Head of caudate nucleus (tissue), 42 donors: ENCODE results near the gene PRR14L.
"Not testable (repeated sequence)": the region's sequence is repeated elsewhere in the genome, so short reads cannot be mapped to it uniquely, and the experiment has no call there.

Source experiments
- DNase-seq, 42 donors: peaks; one replicate each; pipeline versions ENCODE4 v3.0.0 to v3.0.0-alpha.2; 2020 to 2021; ENCODE audit warnings: mixed read lengths in 7 of 42
- intact Hi-C: fragments of 100-400 bp; cut with DNase I; formaldehyde crosslinking; loops from one replicate; pipeline ENCODE4 v1.15.0; 2022

Gene PRR14L

DNA sequence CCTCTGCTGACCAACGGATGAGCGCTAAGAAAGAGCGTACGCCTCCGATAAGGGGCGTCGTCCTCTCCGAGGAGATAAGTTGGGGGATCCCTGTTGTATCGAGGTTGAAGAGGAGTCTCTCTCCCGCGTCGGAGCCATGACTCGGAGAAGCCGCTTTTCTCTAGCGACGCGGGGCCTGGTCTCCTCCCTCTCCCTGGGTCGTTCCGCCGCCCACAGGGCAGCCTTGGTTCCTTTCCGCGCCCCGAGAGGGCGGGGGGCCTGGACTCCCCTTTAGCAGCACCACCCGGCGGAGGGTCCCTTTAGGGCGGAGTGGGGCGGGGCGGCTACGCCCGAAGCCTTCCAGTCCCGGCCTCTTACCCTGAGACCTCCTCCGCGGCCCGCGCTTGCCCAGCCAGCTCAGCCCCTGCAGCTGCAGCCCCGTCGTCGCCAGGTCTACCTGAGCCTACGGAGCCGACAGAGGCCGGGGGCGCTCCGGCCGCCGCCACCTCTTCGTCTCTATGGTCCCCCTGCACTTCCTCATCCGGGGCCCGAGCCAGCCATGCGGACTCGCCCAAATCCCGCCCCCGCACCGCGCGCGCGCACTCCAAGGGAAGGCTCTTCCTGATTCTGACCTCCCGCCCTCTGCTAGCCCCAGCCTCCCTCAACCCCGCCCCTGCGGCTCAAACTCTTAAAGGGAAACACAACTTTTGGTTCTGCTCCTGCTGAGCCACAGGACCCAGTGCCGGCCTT, at the start of gene PRR14L:
TSS of gene PRR14L (minus strand) at position 497 of the 729 bp plus-strand sequence. CDS start 11,272 bp downstream, outside the sequence.
- intact Hi-C loops, result loop anchor here (10.0 kb wide), 2 partner anchors 85 to 195 kb away; partner anchors contain the start of genes PISD and YWHAH
- peak; percentile 96 to 100 (median 99) for DNase-seq

DNA sequence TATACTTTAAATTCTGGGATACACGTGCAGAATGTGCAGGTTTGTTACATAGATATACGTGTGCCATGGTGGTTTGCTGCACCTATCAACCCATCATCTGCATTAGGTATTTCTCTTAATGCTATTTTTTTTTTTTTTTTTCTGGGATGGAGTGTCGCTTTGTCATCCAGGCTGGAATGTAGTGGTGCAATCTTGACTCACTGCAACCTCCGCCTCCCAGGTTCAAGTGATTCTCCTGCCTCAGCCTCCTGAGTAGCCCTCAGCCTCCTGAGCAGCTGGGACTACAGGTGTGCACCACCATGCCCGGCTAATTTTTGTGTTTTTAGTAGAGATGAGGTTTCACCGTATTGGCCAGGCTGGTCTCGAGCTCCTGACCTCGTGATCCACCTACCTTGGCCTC, 49.4 kb upstream of the PRR14L start:
- intact Hi-C loops, result not testable (repeated sequence)

DNA sequence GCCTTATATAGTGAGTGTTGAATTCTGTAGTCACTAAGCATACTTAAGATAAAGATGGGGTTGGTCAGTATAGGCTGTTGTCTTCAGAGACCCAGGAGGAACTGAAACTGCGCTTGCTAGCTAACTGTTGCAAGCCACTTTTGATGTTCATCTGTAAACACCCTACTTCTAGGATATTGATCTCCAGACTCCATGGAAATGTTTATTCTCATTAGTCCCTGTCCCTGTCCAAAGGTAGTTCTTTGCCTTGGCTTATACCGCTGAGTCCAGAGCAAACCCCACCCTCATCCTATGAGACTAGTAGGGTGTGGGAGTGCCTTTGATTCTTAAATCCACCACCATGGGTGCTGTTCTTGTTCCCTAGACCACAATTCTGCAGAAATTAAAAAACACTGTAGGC, 40.3 kb upstream of the PRR14L start:
- intact Hi-C loops, result no loop called here
- DNase-seq, result peak in 2 of 42 donors; percentile 8

More for the DNA sequence above, 49.4 kb upstream of the PRR14L start:
- not testable (repeated sequence) for DNase-seq

DNA sequence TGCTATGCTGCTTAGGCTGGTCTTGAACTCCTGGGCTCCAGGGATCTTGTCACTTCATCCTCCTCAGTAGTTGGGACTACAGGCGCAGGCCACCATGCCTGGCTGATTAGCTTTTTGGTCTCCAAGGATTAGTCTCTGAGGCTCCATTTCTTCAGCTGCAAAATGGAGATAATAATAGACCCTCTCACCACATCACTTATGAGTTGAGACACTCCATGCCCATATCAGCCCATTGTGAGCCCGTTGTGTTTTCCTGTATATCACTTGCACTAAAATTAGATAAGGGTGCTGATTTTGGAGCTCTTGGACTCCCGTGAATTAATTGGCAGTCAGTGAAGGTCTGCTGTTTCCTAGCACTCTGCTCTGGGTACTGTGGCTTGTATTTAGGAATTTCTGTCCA, 39.9 kb upstream of the PRR14L start:
- no peak for DNase-seq
- intact Hi-C loops, result no loop called here

DNA sequence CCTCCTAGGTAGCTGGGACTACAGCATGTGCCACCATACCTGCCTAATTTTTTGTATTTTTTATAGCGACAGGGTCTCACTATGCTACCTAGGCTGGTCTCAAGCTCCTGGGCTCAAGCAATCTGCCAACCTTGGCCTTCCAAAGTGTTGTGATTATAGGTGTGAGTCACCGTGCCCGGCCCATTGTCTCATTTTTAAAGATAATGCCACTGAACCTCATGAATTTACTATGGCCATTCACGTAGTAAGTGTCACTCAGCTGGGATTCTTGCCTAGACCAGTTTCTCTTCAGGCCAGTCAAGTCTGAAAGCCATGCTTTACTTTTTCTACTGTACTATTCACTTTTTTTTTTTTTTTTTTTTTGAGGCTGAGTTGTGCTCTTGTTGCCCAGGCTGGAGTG, 26.3 kb upstream of the PRR14L start:
- intact Hi-C loops, result no loop called here
- no peak for DNase-seq

DNA sequence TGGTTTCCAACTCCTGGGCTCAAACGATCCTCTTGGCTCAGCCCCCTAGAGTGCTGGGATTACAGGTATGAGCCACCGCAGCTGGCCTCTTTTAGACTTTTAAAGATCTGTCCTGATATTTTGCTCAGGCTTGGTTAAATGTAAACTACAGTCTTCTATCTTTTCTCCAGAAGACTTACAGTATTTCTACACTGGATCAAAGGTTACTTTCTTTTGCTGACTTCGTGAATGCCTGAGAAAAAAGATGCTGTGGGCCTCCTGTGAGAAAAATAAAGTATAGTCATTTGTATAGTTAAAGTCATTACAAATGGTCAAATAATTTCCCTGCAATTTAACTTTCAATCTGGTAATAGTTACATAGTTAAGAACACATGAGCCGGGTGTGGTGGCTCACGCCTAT, 23.5 kb upstream of the PRR14L start:
- DNase-seq, result no peak
- intact Hi-C loops, result no loop called here

DNA sequence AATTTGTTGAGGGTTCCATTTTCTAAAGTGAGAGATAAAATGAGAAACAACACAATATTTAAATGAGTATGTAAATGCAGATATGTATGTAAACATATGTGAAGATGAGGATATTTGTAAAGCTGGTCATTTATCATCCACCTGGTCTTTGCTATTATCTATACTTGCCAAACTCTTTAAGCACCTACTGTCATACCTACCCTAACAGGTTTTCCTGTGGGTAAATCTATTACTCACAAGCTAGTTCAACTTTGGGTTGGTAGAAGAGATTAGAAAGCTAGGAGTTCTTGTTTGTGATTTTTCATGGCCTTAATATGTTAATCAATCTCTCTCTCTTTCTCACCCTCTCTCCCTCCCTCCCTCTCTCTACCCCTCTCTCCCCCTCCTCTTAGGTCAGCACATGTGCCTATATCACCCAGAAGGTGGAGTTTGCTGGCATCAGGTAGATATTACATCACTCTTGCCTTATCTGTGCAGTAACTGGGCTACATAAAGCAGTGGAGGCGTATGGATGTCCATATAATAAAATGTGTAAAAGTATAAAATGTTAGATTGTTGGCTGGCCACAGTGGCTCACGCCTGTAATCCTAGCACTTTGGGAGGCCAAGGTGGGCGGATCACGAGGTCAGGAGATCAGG, 18.6 kb upstream of the PRR14L start:
- intact Hi-C loops, result no loop called here

DNA sequence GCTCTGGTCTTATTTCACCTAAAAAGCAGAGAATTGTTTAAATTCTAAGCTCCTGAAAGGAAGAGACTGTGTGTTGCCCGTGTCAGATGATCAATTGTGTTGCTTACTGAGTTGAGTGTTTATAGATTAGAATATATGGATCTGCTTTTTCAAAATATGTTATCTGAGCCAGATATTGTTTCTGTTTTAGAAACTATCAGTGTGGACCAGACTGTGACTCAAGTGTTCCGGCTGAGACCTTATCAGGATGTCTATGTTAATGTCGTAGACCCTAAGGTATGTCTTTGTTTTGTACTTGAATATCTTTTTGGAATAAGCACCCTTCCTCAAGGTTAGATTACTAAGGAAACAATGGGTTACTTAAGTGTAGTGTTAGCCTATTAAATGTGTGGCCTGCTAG, 14.9 kb upstream of the PRR14L start:
- no peak for DNase-seq
- intact Hi-C loops, result no loop called here

More for the DNA sequence above, 18.6 kb upstream of the PRR14L start:
- no peak for DNase-seq

DNA sequence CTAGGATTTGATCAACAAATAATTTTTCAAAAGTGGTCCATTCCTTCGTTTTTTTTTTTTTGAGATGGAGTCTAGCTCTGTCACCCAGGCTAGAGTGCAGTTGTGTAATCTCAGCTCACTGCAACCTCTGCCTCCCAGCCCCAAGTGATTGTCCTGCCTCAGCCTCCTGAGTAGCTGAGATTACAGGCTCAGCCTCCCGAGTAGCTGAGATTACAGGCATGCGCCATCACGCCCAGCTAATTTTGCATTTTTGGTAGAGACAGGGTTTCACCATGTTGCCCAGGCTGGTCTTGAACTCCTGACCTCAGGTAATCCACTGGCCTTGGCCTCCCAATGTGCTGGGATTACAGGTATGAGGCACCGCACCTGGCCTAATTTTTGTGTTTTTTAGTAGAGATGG, 8.9 kb upstream of the PRR14L start:
- DNase-seq, result not testable (repeated sequence)
- intact Hi-C loops, result loop anchor here (10.0 kb wide), 2 partner anchors 94 to 186 kb away; partner anchors contain the start of genes PISD and YWHAH

DNA sequence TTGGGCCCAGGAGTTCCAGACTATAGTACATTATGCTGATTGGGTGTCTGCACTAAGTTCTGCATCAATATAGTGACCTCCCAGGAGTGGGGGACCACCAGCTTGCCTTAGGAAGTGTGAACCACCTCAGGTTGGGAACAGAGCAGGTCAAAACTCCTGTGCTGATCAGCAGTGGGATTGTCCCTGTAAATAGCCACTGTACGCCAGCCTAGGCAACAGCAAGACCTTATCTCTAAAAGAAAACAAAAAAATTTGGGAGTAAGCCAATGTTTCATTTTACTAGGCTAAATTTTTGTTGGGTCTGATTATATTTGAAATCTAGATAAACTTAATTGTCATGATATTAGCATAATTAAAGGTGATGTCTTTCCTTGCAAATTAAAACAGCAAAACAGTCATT, 7.3 kb upstream of the PRR14L start:
- DNase-seq, result no peak
- intact Hi-C loops, result loop anchor here (10.0 kb wide), 2 partner anchors 92 to 188 kb away; partner anchors contain the start of genes PISD and YWHAH

DNA sequence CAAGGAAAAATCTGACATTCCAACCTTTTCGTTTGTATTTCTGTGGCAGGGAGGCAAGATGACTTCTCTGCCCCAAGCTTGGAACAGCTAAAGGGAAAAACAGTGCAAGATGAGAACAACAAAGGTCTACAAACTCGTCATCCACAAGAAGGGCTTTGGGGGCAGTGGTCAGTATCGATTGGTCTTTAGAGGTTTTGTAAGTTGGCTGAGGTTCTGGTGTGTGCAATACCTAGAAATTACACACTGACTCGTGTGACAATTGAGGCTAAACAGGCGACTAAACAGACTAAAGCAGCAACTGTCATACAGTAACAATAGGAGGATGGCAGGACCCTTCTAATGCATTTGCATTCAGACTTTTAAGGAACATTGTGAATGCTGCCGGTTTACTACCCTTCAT, 4.9 kb upstream of the PRR14L start:
- intact Hi-C loops, result loop anchor here (10.0 kb wide), 2 partner anchors 90 to 190 kb away; partner anchors contain the start of genes PISD and YWHAH
- DNase-seq, result no peak

DNA sequence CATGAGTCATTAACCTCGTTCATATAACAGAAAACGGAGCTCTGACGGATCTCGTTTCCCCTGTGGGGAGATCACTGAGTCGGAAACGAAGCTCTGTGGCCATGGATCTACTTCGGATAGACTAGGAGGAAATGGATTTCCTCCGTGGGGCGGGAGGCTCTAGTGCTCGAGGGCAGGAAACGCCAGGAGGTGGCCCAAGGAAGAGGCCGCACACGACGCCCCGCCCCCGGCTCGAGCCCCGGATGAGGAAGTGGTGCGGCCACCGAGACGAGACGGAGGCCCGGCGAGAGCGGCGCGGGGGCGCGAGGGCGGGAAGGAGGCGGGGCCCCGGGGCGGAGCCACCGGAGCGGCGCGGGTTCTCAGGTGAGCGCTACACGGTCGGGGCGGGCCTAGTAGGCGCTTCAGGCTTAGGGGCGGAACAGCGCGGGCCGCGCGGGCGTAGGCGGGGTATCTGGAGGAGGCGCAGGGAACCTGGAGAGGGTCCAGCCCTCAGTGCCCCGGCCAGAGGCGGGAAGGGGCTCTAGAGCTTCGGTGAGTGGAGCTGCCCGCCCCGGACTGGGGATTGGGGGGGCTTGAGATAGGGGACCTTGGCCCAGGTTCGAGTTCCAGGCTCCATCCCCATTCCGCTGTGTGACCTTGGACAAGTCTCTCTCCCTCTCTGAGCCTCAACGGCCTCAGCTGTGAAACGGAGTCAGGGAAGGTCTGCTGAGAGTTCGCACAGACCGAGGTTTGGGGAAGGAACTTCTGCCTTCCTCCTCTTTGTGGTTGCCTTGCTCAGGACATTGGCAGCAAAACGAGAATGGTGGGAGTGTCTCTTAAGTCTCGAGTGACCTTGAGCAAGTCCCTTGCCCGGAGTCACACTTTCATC, 3.9 kb upstream of the PRR14L start, which contains the start of gene DEPDC5:
TSS of gene DEPDC5 (plus strand) at position 386 of the 868 bp plus-strand sequence. CDS start 903 bp downstream, outside the sequence.
- DNase-seq, result peak; percentile 88 to 98 (median 96)
- intact Hi-C loops, result loop anchor here (10.0 kb wide), 2 partner anchors 89 to 191 kb away; partner anchors contain the start of genes PISD and YWHAH

DNA sequence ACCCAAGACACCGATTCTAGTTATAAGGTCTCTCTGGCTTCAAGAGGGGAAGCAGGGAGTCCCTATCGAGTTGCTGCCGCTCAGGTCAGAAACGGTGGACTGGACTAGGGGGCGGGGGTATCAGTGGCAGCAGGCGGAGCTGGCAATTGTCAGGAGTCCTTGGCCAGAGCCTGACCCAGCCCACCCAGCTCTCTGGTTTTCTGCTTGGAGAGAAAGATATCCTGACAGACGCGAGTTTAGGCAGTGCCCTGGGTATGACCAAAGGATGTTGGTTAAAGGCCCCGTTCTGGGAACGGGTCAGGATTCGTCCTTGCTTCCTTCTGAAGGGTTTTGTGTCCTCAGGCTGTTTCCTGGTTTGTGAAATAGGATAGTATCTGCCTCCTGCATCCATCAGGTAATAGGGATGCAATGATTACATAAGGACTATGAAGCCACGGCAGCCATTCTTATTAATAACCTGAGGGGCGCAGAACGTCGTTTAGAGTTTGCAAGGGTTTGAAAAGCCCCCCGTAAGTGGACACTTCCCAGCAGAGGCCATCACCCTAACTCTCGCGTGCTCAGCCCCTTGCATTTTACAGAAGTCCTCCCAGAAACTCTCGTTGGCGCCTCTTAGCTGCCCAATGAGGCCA, 3.2 kb upstream of the PRR14L start:
- DNase-seq, result peak in 40 of 42 donors; percentile 9 to 57 (median 35)
- intact Hi-C loops, result loop anchor here (10.0 kb wide), 2 partner anchors 88 to 192 kb away; partner anchors contain the start of genes PISD and YWHAH

DNA sequence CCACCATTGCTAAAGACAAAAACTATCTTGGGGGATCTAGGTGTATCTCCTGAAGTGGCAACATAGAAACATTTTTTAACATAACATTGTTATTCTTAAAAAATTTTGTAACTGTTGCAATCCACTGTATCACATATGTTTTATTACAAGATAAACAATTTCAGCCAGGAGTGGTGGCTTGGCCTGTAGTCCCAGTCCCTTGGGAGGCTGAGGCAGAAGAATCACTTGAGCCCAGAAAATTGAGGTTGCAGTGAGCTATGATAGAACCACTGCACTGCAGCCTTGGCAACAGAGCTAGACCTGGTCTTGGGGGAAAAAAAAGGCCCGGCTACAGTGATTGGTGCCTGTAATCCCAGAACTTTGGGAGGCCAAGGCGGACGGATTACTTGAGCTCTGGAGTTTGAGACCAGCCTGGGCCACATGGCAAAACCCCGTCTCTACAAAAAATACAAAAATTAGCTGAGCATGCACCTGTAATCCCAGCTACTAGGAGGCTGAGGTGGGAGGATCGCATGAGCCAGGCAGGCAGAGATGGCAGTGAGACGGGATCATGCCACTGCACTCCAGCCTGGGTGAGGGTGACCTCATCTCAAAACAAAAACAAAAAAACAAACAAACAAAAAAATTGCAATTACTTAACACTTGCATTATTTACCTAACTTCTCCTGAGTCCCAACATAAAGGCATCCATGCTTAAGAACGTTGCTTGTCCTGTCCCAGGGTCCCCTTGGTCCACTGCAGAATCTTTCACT, 2.3 kb upstream of the PRR14L start:
- no peak for DNase-seq
- intact Hi-C loops, result loop anchor here (10.0 kb wide), 2 partner anchors 87 to 193 kb away; partner anchors contain the start of genes PISD and YWHAH

DNA sequence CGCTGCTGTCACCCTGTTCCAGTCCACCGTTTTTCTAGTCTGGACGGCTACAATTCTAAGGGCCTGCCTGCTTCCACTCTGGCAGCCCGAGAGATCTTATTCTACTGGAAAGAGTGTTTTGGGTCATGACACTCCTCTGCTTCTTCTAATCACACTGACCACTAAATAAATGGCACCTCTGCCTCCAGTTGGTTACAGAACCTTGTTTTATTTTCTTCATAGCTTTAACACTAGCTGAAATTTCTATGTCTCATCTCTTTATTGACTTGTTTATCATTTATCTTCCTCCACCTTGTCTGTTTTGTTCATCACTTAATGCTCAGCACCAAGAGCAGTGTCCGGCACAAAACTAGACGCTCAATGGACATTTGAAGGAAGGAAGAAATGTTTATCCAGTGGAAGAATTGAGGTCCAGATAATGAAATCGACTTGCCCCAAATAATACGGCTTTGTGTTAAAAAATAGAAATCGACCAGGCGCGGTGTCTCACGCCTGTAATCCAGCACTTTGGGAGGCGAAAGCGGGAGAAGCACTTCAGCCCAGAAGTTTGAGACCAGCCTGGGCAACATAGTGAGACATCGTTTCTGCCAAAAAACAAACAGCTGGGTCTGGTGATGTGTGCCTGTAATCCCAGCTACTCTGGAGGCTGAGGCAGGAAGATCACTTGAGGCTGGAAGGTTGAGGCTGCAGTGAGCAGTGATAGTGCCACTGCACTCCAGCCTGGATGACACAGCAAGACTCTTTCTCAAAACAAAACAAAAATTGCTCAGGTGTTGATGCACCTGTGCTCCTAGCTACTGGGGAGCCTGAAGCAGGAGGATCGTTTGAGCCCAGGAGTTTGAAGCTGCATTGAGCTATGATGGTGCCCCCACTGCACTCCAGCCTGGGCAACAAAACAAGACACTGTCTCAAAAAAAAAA, 693 bp upstream of the PRR14L start:
- intact Hi-C loops, result loop anchor here (10.0 kb wide), 2 partner anchors 86 to 194 kb away; partner anchors contain the start of genes PISD and YWHAH
- DNase-seq, result no peak

DNA sequence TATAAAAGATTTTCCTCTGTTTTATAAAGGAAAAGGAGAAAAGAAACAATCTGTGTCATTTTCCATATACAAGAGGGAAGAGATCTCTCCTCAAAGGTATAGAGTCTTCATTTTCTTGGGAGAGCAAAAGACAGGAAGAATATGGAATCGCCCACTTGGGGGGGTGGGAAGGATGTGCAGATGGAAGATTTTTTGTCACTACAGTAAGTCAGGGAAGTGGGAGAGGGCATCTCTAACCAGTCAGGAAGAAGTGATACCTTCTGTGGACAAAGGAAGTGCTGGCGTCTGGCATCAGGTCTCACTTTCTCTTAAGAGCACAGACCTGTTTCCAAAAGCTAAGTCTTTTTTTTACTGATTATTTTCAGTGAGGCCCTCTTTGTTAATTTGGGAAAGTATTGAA, 1.4 kb downstream of the PRR14L start:
- intact Hi-C loops, result no loop called here
- no peak for DNase-seq

DNA sequence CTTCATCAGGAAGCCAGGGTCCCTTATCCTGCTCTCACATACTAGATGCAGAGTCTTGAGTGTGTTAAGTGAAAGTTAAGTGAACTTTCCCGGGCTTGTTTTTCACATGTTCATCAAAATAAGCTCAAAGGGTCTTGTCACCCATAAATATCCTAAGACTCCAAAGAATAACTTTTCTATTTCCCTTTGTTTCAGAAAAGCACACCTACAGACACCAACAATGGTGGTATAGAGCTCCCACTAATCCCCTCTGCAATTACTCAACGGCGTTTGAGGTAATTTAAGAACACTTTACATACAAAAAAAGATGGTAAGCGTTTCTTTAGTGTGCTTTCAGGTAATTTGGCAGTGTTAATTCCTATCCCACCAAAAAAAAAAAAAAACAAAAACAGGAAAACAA, 2.5 kb downstream of the PRR14L start:
- DNase-seq, result no peak

More for the DNA sequence above, 2.5 kb downstream of the PRR14L start:
- intact Hi-C loops, result no loop called here
